ENCODE measurements around the gene PGM2L1. TPM values are rescaled to one million over a fixed set of nuclear protein-coding genes. Genes with fewer than 3 reads are reported as not detected.

PGM2L1 gene
- total and polyA plus RNA-seq, 2 of the 4 experiments (the other 2 are of a cell fraction), result 0.72 to 1.8 TPM

- TF ChIP-seq BHLHE40 (IDR thresholded peaks at IDR 0.05; ENCODE audit: low read depth, low read length) (no peak), RFX5 (IDR thresholded peaks at IDR 0.05; ENCODE audit: low read depth, low read length) (no peak)
Measured at GRCh38 chr11:74321487-74322188, 76.6 kb downstream of the PGM2L1 start (continued).

- no peak for ATAC-seq (ENCODE audit: low read depth)
- peak overlapping the region; percentile 35; the same call in 1 of the 2 replicates for H4K5ac ChIP-seq (ENCODE audit: low read depth, low read length)
- no peak overlapping the region for H3K9ac ChIP-seq (ENCODE audit: low read depth, low read length)
Measured at GRCh38 chr11:74320538-74320937, 77.7 kb downstream of the PGM2L1 start.

More at GRCh38 chr11:74320538-74320937, 77.7 kb downstream of the PGM2L1 start:
- Histone ChIP-seq H4K8ac (ENCODE audit: low read depth in 2 of 2, low read length in 2 of 2) (0 out of 4 replicates have a peak overlapping the region, but pooled peaks of 1 of the 2 experiments have one; percentile 43), H3K27ac (ENCODE audit: insufficient read depth, low read length) (no peak overlapping the region), H2AK5ac (ENCODE audit: low read depth, low read length) (peak overlapping the region; percentile 42; the same call in 1 of the 2 replicates), H2BK20ac (ENCODE audit: low read depth, low read length) (peak overlapping the region; percentile 45; the same call in 1 of the 2 replicates), H3K27me3 (ENCODE audit: control insufficient read depth, insufficient read depth, low read length) (no peaks in the 10 kb centered on the region), H2BK5ac (ENCODE audit: low read depth, low read length, poor library complexity, severe bottlenecking) (peak overlapping the region; percentile 53), H2BK120ac (ENCODE audit: low read depth, low read length) (peak overlapping the region; percentile 9; the same call in 1 of the 2 replicates), H4K91ac (ENCODE audit: insufficient read depth, low read depth, low read length) (no peak overlapping the region), H3K4me3 (ENCODE audit: insufficient read depth, low read depth, low read length) (no peak overlapping the region), H3K4ac (ENCODE audit: low read depth, low read length) (0 out of 2 replicates have a peak overlapping the region, but pooled peaks have one; percentile 5), H3K56ac (ENCODE audit: extremely low read depth, insufficient read depth, low read length) (no peak overlapping the region), H4K20me1 (ENCODE audit: insufficient read depth, low read length) (no peaks in the 10 kb centered on the region), H3K79me1 (ENCODE audit: low read depth in 1 of 2, low read length in 2 of 2) (no peaks in the 10 kb centered on the region), H2AFZ (replicated peaks; ENCODE audit: low read length, poor library complexity) (no peak overlapping the region), H3K9me1 (ENCODE audit: insufficient read depth, low read length) (peaks cover 7% of the 10 kb centered on the region), H2AK9ac (replicated peaks; ENCODE audit: low read depth, low read length, poor library complexity) (no peak overlapping the region), H3K23ac (ENCODE audit: low read depth, low read length) (no peak overlapping the region), H3K9me3 (ENCODE audit: control insufficient read depth, insufficient read depth, low read length) (no peaks in the 10 kb centered on the region), H2BK15ac (ENCODE audit: low read depth, low read length) (peak overlapping the region; percentile 24; the same call in 2 of the 3 replicates), H3K4me1 (ENCODE audit: control insufficient read depth, insufficient read depth, low read length) (peaks cover 15% of the 10 kb centered on the region), H3K36me3 (ENCODE audit: control insufficient read depth, insufficient read depth, low read length) (no peaks in the 10 kb centered on the region), H3K18ac (ENCODE audit: low read depth, low read length) (peak overlapping the region; percentile 18; the same call in 1 of the 2 replicates), H3K4me2 (ENCODE audit: low read depth, low read length) (no peak overlapping the region), H3K14ac (replicated peaks; ENCODE audit: low read depth, low read length) (no peak overlapping the region)
- intact Hi-C loops (cut with micrococcal nuclease) (loop anchor here (10.0 kb wide), 1 partner anchor 124 kb away; no protein-coding TSS in a partner anchor), in situ Hi-C loops (cut with MboI; ENCODE audit: low sequenced_read_pairs) (loop anchor here (10.0 kb wide), 1 partner anchor 56 kb away; no protein-coding TSS in a partner anchor), dilution Hi-C loops (cut with HindIII; ENCODE audit: low sequenced_read_pairs, unreplicated experiment) (no loop called here)
- no TSS peak for BruUV-seq (replicated peaks)
- CTCF ChIA-PET, result no interaction called here
- WGBS, 2 experiments (ENCODE audit: extremely low coverage in 2 of 2, insufficient read length in 1 of 2), result 20% methylated on average over 1 of the region's 2 CpGs; no CpG with 5 or more reads in 1 of the 2 experiments
- TF ChIP-seq RAD21 (IDR thresholded peaks at IDR 0.05; ENCODE audit: low read length) (no peak), CEBPB (IDR thresholded peaks at IDR 0.05; ENCODE audit: low read depth, low read length) (peak; percentile 62)
- DNase-seq, result peak; percentile 34
- POLR2A ChIA-PET (ENCODE audit: unreplicated experiment), result no interaction called here
